Naive B cell (primary cell): ENCODE measurements around the gene ZFAND5. TPM values are rescaled to one million over a fixed set of nuclear protein-coding genes. Genes with fewer than 3 reads are reported as not detected.
A peak's percentile ranks its signal among the peaks of the same experiment; 100 is the strongest.

ENCODE experiments used
- ATAC-seq, 2 donors: fragments of 150-1000 bp; cut with Tn5 transposase; 2 replicates each; pipeline ENCODE4 v1.10.0; 2021; ENCODE audit warnings: low read depth in 2 of 2, mild to moderate bottlenecking in 2 of 2, moderate library complexity in 2 of 2
- DNase-seq: peaks from one replicate; pipeline ENCODE4 v3.0.0; 2022
- H3K27ac Mint-ChIP-seq, 6 donors: one replicate each; pipeline ENCODE4 v1.8.0; 2020 to 2022; ENCODE audit warnings: mild to moderate bottlenecking in 6 of 6, mixed read lengths in 6 of 6, moderate library complexity in 5 of 6, inconsistent platforms in 2 of 6
- H3K27me3 Mint-ChIP-seq, 3 donors: one replicate each; pipeline ENCODE4 v1.8.0; 2021 to 2022; ENCODE audit warnings: mixed read lengths in 3 of 3, mild to moderate bottlenecking in 1 of 3
- H3K36me3 Mint-ChIP-seq, 2 donors: one replicate each; pipeline ENCODE4 v1.8.0; 2020 to 2022; ENCODE audit warnings: mixed read lengths in 2 of 2, inconsistent platforms in 1 of 2, mild to moderate bottlenecking in 1 of 2
- H3K4me1 Mint-ChIP-seq, 3 donors: one replicate each; pipeline ENCODE4 v1.8.0; 2020 to 2022; ENCODE audit warnings: mixed read lengths in 3 of 3, inconsistent platforms in 1 of 3, mild to moderate bottlenecking in 1 of 3, moderate library complexity in 1 of 3
- H3K4me3 Mint-ChIP-seq, 8 donors: one replicate each; pipeline ENCODE4 v1.8.0; 2020 to 2022; ENCODE audit warnings: mild to moderate bottlenecking in 8 of 8, mixed read lengths in 8 of 8, moderate library complexity in 8 of 8, inconsistent platforms in 2 of 8
- H3K9me3 Mint-ChIP-seq, 7 donors: one replicate each; pipeline ENCODE4 v1.8.0; 2020 to 2022; ENCODE audit warnings: mixed read lengths in 7 of 7, mild to moderate bottlenecking in 5 of 7, inconsistent platforms in 2 of 7, moderate library complexity in 1 of 7
- polyA plus RNA-seq, 6 donors: library from polyadenylated mRNA; unstranded; fragments of 300-500 nt; fragmentation: Illumina TruSeq; gene quantifications; one replicate each; pipeline ENCODE4 v1.2.3, GENCODE V29; 2021; ENCODE audit warnings: low read depth in 6 of 6

The ZFAND5 gene
- polyA plus RNA-seq, 6 donors from 2014 or later = 59.6 to 100 (median 75.3) TPM

DNA sequence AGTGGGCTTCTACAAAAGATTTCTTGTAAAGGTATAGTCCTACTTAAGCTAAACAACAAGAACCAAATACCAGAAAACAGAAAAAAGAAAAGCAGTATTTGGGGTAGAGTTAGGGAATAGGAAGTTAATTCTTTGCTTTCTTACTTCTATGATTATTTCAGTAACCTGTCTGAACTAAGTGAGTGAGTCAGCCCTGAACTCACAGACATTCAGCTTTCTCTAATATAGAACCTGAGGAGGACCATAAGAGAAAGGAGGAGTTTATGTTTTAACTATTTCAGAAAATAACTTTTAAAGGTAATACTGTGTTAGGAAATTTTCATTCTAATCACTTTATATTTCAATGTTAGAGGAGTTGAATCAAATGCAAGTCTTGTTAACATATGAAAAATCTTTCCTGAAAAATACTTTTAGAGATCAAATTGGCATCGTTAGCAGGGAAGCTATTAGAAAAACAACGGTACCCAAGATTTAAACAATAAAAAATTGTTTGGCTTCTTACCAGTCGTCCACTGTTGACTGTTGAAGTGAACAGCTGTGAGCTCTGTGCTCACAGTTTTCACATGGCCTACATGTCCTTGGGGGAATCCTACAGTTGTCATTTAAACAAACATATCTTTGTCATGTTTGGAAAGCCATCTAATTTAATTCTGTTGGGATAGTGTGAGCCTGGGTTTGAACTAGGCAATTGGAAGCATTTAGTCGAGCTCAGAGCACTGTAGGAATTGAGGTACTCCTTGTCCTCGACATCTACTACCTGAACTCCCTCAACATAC lies 19.9 kb upstream of the ZFAND5 start:
- no peaks in the 10 kb centered on the region for H3K36me3 Mint-ChIP-seq

DNA sequence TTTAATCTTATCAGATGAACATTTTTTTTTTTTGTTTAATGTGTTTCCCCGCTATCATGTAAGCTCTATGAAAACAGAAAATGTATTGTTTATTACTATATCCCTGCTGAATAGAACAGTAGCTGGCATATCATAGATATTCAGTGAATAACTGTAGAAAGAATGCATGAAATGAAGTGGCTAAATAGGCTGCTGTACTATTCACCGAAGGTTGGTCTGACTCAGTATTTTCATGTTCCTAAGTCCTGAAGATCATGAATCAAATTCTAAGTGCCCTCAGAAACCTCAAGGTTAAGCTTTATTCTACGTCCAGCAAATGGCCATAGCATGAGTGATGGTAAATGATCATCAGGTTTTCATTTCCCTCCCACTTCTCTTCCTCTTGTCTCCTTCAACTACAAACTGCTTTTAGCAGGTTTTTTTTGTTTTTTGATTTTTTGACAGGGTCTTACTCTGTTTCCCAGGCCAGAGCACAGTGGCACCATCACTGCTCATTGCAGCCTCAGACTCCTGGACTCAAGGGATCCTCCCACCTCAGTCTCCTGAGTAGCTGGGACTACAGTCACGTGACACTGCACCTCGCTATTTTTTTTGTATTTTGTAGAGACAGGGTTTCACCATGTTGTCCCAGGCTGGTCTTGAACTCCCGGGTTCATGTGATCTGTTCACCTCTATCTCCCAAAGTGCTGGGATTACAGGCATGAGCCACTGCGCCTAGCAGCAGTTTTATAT lies 19.1 kb upstream of the ZFAND5 start:
- Mint-ChIP-seq H3K4me3 (no peak overlapping the region), H3K9me3 (no peaks in the 10 kb centered on the region), H3K27ac (peak overlapping the region in 1 of 6 donors; percentile 95), H3K36me3 (no peaks in the 10 kb centered on the region), H3K4me1 (peaks cover 0 to 11% (median 0%) of the 10 kb centered on the region in 3 donors), H3K27me3 (peaks cover 0 to 13% (median 11%) of the 10 kb centered on the region in 3 donors)
- ATAC-seq (no peak), DNase-seq (no peak)

More for the DNA sequence above, 19.9 kb upstream of the ZFAND5 start:
- ATAC-seq (no peak), DNase-seq (no peak)
- H3K27me3 Mint-ChIP-seq = peaks cover 0 to 14% (median 9%) of the 10 kb centered on the region in 3 donors
- H3K9me3 Mint-ChIP-seq = peaks cover 0 to 2% (median 0%) of the 10 kb centered on the region in 7 donors
- H3K4me3 Mint-ChIP-seq = no peak overlapping the region
- H3K27ac Mint-ChIP-seq = no peak overlapping the region
- H3K4me1 Mint-ChIP-seq = peaks cover 0 to 11% (median 0%) of the 10 kb centered on the region in 3 donors

DNA sequence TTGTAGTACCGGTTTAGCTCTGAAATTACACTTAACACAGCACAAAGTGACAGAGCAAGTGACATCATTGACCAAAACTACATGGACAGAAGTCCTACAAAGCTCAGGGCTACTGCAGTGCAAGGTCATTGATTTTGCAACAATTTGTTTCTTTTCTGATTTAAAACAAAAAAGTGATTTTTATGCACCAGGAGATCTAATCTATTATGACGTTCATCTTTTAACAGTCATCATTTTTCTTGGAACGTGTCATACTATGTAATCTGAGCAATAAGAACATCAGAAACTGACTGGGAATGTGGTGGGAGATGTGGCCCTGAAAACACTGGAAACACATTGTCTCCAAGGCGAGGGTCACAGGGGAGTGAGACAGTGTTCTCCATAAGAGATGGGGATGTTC lies 17.4 kb upstream of the ZFAND5 start:
- Mint-ChIP-seq H3K36me3 (no peaks in the 10 kb centered on the region), H3K4me1 (peaks cover 0 to 9% (median 0%) of the 10 kb centered on the region in 3 donors), H3K4me3 (no peak overlapping the region), H3K27me3 (peaks cover 0 to 13% (median 10%) of the 10 kb centered on the region in 3 donors), H3K9me3 (no peaks in the 10 kb centered on the region), H3K27ac (no peak overlapping the region)
- DNase-seq = no peak
- ATAC-seq = no peak

- Mint-ChIP-seq H3K27ac (no peak overlapping the region), H3K4me3 (no peak overlapping the region), H3K27me3 (peaks cover 4 to 17% (median 8%) of the 10 kb centered on the region in 3 donors), H3K36me3 (no peaks in the 10 kb centered on the region), H3K9me3 (no peaks in the 10 kb centered on the region), H3K4me1 (no peaks in the 10 kb centered on the region)
- DNase-seq = no peak
- no peak for ATAC-seq
Observed at GRCh38 chr9:72377041-72377440, 12.0 kb upstream of the ZFAND5 start.

DNA sequence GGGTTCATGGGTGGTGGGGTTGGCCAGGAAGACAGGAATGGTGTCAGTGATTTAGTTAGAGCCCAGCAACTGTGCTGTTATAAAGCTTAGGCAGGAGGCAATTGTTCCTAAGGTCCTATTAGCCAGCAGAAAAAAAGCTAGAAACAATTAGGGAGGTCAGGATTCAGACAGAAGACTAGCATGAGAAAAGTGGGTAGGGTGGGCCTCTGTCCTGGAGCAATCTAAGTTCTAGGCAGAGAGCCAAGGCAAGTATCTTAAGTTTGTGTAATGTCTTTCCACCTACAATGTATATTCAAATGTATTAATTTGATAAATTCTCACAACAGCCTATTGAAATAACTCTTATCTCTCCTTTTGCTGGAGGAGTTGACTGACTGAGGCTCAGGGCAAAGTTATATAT lies 6.1 kb upstream of the ZFAND5 start:
- peaks cover 0 to 7% (median 0%) of the 10 kb centered on the region in 3 donors for H3K27me3 Mint-ChIP-seq
- H3K9me3 Mint-ChIP-seq = no peaks in the 10 kb centered on the region
- no peak overlapping the region for H3K4me3 Mint-ChIP-seq
- peak overlapping the region in 1 of 6 donors; percentile 15 for H3K27ac Mint-ChIP-seq
- no peaks in the 10 kb centered on the region for H3K4me1 Mint-ChIP-seq
- no peaks in the 10 kb centered on the region for H3K36me3 Mint-ChIP-seq
- no peak for ATAC-seq
- DNase-seq = no peak

GRCh38 chr9:72365525-72366256 lies 683 bp upstream of the ZFAND5 start:
- peak overlapping the region; percentile 96 to 99 (median 98) for H3K4me3 Mint-ChIP-seq
- no peaks in the 10 kb centered on the region for H3K27me3 Mint-ChIP-seq
- H3K4me1 Mint-ChIP-seq = peaks cover 25 to 41% (median 32%) of the 10 kb centered on the region in 3 donors
- ATAC-seq (peak; percentile 51 to 53), DNase-seq (peak; percentile 78)
- H3K27ac Mint-ChIP-seq = peak overlapping the region; percentile 99 to 100 (median 99)
- no peaks in the 10 kb centered on the region for H3K9me3 Mint-ChIP-seq
- no peaks in the 10 kb centered on the region for H3K36me3 Mint-ChIP-seq

DNA sequence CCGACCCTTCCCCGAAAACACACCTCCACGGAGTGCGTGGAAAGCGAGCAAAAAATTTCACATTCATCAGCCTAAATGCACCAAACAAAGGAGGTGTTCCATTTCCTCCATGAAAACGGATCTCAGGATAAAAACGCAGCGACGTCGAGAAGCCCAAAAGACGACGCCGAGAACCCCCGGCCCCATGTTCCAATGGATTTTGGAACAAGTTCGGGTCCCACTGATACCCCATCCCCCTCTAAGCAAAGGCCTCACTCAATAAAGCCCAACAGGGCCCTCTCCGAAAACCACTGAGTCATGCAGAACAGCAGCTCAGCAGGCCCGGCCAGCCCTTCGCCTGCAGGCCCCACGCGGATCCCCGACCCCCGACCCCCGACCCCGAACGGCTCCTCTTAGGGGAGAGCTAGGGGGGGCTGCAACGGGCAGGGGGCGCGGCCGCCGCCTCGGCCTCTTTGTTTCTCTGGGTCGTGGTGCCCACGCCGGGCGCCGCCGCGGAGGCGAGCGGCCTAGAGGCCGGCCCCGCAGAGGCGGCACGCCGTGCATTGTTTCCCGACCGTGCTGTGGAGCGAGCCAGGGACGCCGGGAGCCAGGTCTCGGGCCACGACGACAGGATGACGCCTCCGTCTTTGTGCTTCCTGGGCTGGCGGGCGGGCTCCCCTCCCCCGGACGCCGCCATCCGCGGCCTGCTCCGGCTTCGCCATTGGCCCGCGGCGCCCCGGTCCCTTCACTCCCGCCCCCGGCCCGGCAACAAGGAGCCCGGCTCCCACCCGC lies 915 bp downstream of the ZFAND5 start:
- ATAC-seq = peak; percentile 50 to 51
- H3K9me3 Mint-ChIP-seq = no peaks in the 10 kb centered on the region
- H3K27ac Mint-ChIP-seq = peak overlapping the region; percentile 67 to 99 (median 94)
- no peaks in the 10 kb centered on the region for H3K27me3 Mint-ChIP-seq
- H3K4me1 Mint-ChIP-seq = peaks cover 27 to 45% (median 43%) of the 10 kb centered on the region in 3 donors
- peak; percentile 74 for DNase-seq
- H3K4me3 Mint-ChIP-seq = peak overlapping the region; percentile 93 to 98 (median 98)
- H3K36me3 Mint-ChIP-seq = peaks cover 0 to 4% of the 10 kb centered on the region in 2 donors

DNA sequence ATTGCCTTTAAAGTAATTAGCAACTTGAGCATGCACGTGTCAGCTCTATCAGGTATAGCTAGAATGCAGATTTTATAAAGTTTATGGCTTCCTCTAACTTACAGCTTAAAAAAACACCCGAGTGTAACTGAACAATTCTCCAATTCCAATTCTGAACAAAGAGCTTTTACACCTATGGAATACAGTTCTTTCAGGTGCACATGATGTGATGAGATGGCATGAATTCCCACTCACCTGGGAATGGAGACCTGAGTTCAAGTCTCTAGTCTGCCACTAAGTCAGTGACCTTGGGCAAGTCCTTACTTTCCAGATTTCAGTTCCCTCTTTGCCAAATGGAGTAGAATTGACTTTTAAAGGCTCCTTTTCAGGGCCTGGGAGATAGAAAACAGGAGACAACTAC lies 1.8 kb downstream of the ZFAND5 start:
- DNase-seq (no peak), ATAC-seq (no peak)
- Mint-ChIP-seq H3K36me3 (peaks cover 1 to 7% of the 10 kb centered on the region in 2 donors), H3K27ac (peak overlapping the region; percentile 65 to 99 (median 90)), H3K4me3 (peak overlapping the region; percentile 93 to 98 (median 98)), H3K27me3 (no peaks in the 10 kb centered on the region), H3K4me1 (peaks cover 29 to 52% (median 46%) of the 10 kb centered on the region in 3 donors), H3K9me3 (no peaks in the 10 kb centered on the region)

DNA sequence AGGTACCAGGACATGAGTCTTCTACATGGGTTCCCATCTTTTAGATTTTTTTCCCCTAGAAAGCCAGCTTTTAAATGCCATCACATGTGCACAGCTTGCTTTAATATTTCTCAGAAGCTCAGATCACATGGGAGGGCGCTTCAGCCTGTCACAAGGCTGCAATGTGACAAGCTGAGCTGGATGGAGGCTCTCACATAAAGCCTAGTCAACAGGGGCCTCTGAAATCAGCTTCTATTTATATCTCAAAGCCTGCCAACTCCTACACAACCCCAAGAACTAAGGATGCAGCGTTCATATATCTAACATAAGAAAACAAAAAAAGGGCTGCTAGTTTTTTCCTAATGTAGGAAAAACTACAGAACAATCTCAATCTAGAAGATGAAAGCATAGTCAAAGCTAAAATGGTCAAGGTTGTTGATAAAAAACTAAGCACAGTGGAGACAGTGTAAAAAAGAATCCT lies 2.3 kb downstream of the ZFAND5 start:
- Mint-ChIP-seq H3K9me3 (no peaks in the 10 kb centered on the region), H3K27me3 (no peaks in the 10 kb centered on the region), H3K36me3 (peaks cover 5 to 7% of the 10 kb centered on the region in 2 donors), H3K4me3 (peak overlapping the region; percentile 61 to 98 (median 98)), H3K4me1 (peaks cover 32 to 56% (median 49%) of the 10 kb centered on the region in 3 donors), H3K27ac (peak overlapping the region; percentile 39 to 99 (median 83))
- no peak for ATAC-seq
- no peak for DNase-seq

GRCh38 chr9:72362118-72362531 lies 2.9 kb downstream of the ZFAND5 start:
- Mint-ChIP-seq H3K36me3 (peaks cover 6 to 7% of the 10 kb centered on the region in 2 donors), H3K27me3 (no peaks in the 10 kb centered on the region), H3K4me3 (peak overlapping the region in 7 of 8 donors; percentile 93 to 98 (median 98)), H3K9me3 (no peaks in the 10 kb centered on the region), H3K27ac (peak overlapping the region in 4 of 6 donors; percentile 39 to 99 (median 78)), H3K4me1 (peaks cover 36 to 59% (median 53%) of the 10 kb centered on the region in 3 donors)
- ATAC-seq (no peak), DNase-seq (no peak)

GRCh38 chr9:72361217-72361616 lies 3.8 kb downstream of the ZFAND5 start:
- H3K27ac Mint-ChIP-seq = no peak overlapping the region

GRCh38 chr9:72360324-72360723 lies 4.7 kb downstream of the ZFAND5 start:
- DNase-seq (no peak), ATAC-seq (no peak)
- Mint-ChIP-seq H3K4me1 (peaks cover 34 to 62% (median 51%) of the 10 kb centered on the region in 3 donors), H3K27me3 (no peaks in the 10 kb centered on the region), H3K4me3 (peak overlapping the region in 1 of 8 donors; percentile 51), H3K27ac (no peak overlapping the region), H3K9me3 (no peaks in the 10 kb centered on the region), H3K36me3 (peaks cover 15 to 22% of the 10 kb centered on the region in 2 donors)

More at GRCh38 chr9:72361217-72361616, 3.8 kb downstream of the ZFAND5 start:
- Mint-ChIP-seq H3K9me3 (no peaks in the 10 kb centered on the region), H3K4me1 (peaks cover 41 to 68% (median 56%) of the 10 kb centered on the region in 3 donors), H3K27me3 (no peaks in the 10 kb centered on the region), H3K4me3 (no peak overlapping the region), H3K36me3 (peaks cover 12 to 15% of the 10 kb centered on the region in 2 donors)
- DNase-seq (no peak), ATAC-seq (no peak)
